Epithelial cell of proximal tubule (primary cell): ENCODE data around the gene TTN. TPM values are rescaled to one million over a fixed set of nuclear protein-coding genes. Genes with fewer than 3 reads are reported as not detected.
"Not testable (repeated sequence)": the region's sequence is repeated elsewhere in the genome, so short reads cannot be mapped to it uniquely, and the experiment has no call there.

Experiments used
- DNase-seq: peaks from one replicate; pipeline ENCODE4 v3.0.0-alpha.2; 2011; ENCODE audit warnings: low read depth
- H3K4me3 ChIP-seq: 2 replicates; pipeline ENCODE4 v1.5.1; 2011; ENCODE audit warnings: low read depth, mild to moderate bottlenecking, low read length
- CTCF ChIP-seq: conservative IDR thresholded peaks from 2 replicates; pipeline ENCODE4 v1.5.1; 2012; ENCODE audit warnings: low read depth, mild to moderate bottlenecking, low read length
- total RNA-seq: library from RNA; depleted of rRNA; stranded (reverse); fragments of >200 nt; gene quantifications from 2 replicates; pipeline ENCODE4 v1.2.3, GENCODE V29; 2015

The TTN gene
- total RNA-seq, 1 donor from 2014 or later: 0.12 TPM

GRCh38 chr2:178666458-178666857 lies 140.8 kb downstream of the TTN start:
- TF ChIP-seq CTCF: no peak
- H3K4me3 ChIP-seq: no peak overlapping the region
- DNase-seq: no peak

- not testable (repeated sequence) for H3K4me3 ChIP-seq
Observed at GRCh38 chr2:178658480-178658879, 148.7 kb downstream of the TTN start.

GRCh38 chr2:178650554-178650953 lies 156.7 kb downstream of the TTN start:
- DNase-seq: no peak
- no peak for TF ChIP-seq CTCF
- H3K4me3 ChIP-seq: no peak overlapping the region

More at GRCh38 chr2:178658480-178658879, 148.7 kb downstream of the TTN start:
- not testable (repeated sequence) for DNase-seq

- DNase-seq: no peak
- TF ChIP-seq CTCF: no peak
- no peak overlapping the region for H3K4me3 ChIP-seq
Observed at GRCh38 chr2:178644919-178645318, 162.3 kb downstream of the TTN start.

GRCh38 chr2:178641498-178641897 lies 165.7 kb downstream of the TTN start:
- no peak for TF ChIP-seq CTCF
- DNase-seq: no peak
- H3K4me3 ChIP-seq: no peak overlapping the region

- no peak for TF ChIP-seq CTCF
- H3K4me3 ChIP-seq: no peak overlapping the region
- DNase-seq: no peak
Observed at GRCh38 chr2:178635897-178636296, 171.3 kb downstream of the TTN start.

GRCh38 chr2:178632729-178633128 lies 174.5 kb downstream of the TTN start:
- TF ChIP-seq CTCF: no peak

GRCh38 chr2:178630581-178630980 lies 176.6 kb downstream of the TTN start:
- DNase-seq: no peak
- no peak for TF ChIP-seq CTCF
- H3K4me3 ChIP-seq: no peak overlapping the region

More at GRCh38 chr2:178632729-178633128, 174.5 kb downstream of the TTN start:
- DNase-seq: no peak
- H3K4me3 ChIP-seq: no peak overlapping the region
